ENCODE data around the gene CTLA4. TPM values are rescaled to one million over a fixed set of nuclear protein-coding genes. Genes with fewer than 3 reads are reported as not detected.

CTLA4 gene
- total RNA-seq, 1 donor from 2014 or later = 0.65 TPM

GRCh38 chr2:203823173-203823572, 44.4 kb upstream of the CTLA4 start:
- H3K36me3 Mint-ChIP-seq (ENCODE audit: low read depth) = peaks cover 2% of the 10 kb centered on the region
- H3K9me3 Mint-ChIP-seq = no peaks in the 10 kb centered on the region
- no peaks in the 10 kb centered on the region for H3K4me1 Mint-ChIP-seq
- no peak for TF ChIP-seq CTCF (conservative IDR thresholded peaks at IDR 0.05)
- H3K4me3 Mint-ChIP-seq = no peak overlapping the region
- H3K27ac Mint-ChIP-seq (ENCODE audit: unreplicated experiment) = no peak overlapping the region
- DNase-seq (ENCODE audit: low read depth, low spot score) = no peak
- peaks cover 2% of the 10 kb centered on the region for H3K27me3 Mint-ChIP-seq (ENCODE audit: low read depth)

GRCh38 chr2:203824057-203824456, 43.5 kb upstream of the CTLA4 start:
- no peak overlapping the region for H3K27ac Mint-ChIP-seq (ENCODE audit: unreplicated experiment)
- no peak for DNase-seq (ENCODE audit: low read depth, low spot score)
- H3K4me3 Mint-ChIP-seq = no peak overlapping the region
- no peak for TF ChIP-seq CTCF (conservative IDR thresholded peaks at IDR 0.05)
- H3K9me3 Mint-ChIP-seq = no peaks in the 10 kb centered on the region
- no peaks in the 10 kb centered on the region for H3K4me1 Mint-ChIP-seq
- peaks cover 2% of the 10 kb centered on the region for H3K36me3 Mint-ChIP-seq (ENCODE audit: low read depth)
- peaks cover 2% of the 10 kb centered on the region for H3K27me3 Mint-ChIP-seq (ENCODE audit: low read depth)

GRCh38 chr2:203824603-203825002, 43.0 kb upstream of the CTLA4 start:
- no peak for DNase-seq (ENCODE audit: low read depth, low spot score)
- Mint-ChIP-seq H3K4me1 (no peaks in the 10 kb centered on the region), H3K27ac (ENCODE audit: unreplicated experiment) (no peak overlapping the region), H3K9me3 (no peaks in the 10 kb centered on the region), H3K27me3 (ENCODE audit: low read depth) (peaks cover 2% of the 10 kb centered on the region), H3K4me3 (no peak overlapping the region), H3K36me3 (ENCODE audit: low read depth) (peaks cover 2% of the 10 kb centered on the region)
- no peak for TF ChIP-seq CTCF (conservative IDR thresholded peaks at IDR 0.05)

GRCh38 chr2:203826704-203827103, 40.9 kb upstream of the CTLA4 start:
- Mint-ChIP-seq H3K9me3 (no peaks in the 10 kb centered on the region), H3K27me3 (ENCODE audit: low read depth) (peaks cover 2% of the 10 kb centered on the region), H3K4me1 (no peaks in the 10 kb centered on the region), H3K36me3 (ENCODE audit: low read depth) (peaks cover 2% of the 10 kb centered on the region), H3K4me3 (no peak overlapping the region), H3K27ac (ENCODE audit: unreplicated experiment) (no peak overlapping the region)
- no peak for DNase-seq (ENCODE audit: low read depth, low spot score)
- TF ChIP-seq CTCF (conservative IDR thresholded peaks at IDR 0.05) = no peak

GRCh38 chr2:203830304-203831055, 37.1 kb upstream of the CTLA4 start:
- Mint-ChIP-seq H3K4me1 (no peaks in the 10 kb centered on the region), H3K27ac (ENCODE audit: unreplicated experiment) (no peak overlapping the region), H3K4me3 (no peak overlapping the region), H3K27me3 (ENCODE audit: low read depth) (no peaks in the 10 kb centered on the region), H3K36me3 (ENCODE audit: low read depth) (peaks cover 2% of the 10 kb centered on the region), H3K9me3 (peaks cover 3% of the 10 kb centered on the region)
- no peak for TF ChIP-seq CTCF (conservative IDR thresholded peaks at IDR 0.05)
- no peak for DNase-seq (ENCODE audit: low read depth, low spot score)

All from neural crest cell (in vitro differentiated cells).